ENCODE measurements around the gene KIF13A.
"Not testable (repeated sequence)": the region's sequence is repeated elsewhere in the genome, so short reads cannot be mapped to it uniquely, and the experiment has no call there.

DNA sequence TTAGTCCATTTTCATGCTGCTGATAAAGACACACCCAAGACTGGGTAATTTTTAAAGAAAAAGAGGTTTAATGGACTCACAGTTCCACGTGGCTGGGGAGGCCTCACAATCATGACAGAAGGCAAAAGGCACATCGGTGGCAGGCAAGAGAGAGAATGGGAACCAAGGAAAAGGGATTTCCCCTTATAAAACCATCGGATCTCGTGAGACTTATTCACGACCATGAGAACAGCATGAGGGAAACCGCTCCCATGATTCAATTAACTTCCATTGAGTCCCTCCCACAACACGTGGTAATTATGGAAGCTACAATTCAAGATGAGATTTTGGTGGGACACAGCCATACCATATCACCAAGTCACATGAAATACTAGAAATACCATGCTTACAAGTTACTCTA is 142.5 kb downstream of the KIF13A start:
- TF ChIP-seq, protein P1, sequence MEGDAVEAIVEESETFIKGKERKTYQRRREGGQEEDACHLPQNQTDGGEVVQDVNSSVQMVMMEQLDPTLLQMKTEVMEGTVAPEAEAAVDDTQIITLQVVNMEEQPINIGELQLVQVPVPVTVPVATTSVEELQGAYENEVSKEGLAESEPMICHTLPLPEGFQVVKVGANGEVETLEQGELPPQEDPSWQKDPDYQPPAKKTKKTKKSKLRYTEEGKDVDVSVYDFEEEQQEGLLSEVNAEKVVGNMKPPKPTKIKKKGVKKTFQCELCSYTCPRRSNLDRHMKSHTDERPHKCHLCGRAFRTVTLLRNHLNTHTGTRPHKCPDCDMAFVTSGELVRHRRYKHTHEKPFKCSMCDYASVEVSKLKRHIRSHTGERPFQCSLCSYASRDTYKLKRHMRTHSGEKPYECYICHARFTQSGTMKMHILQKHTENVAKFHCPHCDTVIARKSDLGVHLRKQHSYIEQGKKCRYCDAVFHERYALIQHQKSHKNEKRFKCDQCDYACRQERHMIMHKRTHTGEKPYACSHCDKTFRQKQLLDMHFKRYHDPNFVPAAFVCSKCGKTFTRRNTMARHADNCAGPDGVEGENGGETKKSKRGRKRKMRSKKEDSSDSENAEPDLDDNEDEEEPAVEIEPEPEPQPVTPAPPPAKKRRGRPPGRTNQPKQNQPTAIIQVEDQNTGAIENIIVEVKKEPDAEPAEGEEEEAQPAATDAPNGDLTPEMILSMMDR (IDR thresholded peaks at IDR 0.05; ENCODE audit: low read depth, low read length) = not testable (repeated sequence)
- TF ChIP-seq EZH2phosphoT487 (IDR thresholded peaks at IDR 0.05; ENCODE audit: low read depth) = not testable (repeated sequence)
